ENCODE measurements around the gene MBNL2.

GRCh38 chr13:97347255-97347932, 125.3 kb downstream of the MBNL2 start:
- TF ChIP-seq CTCF (IDR thresholded peaks at IDR 0.05; ENCODE audit: insufficient read depth, low read length), result no peak
- no peak for TF ChIP-seq SPI1 (IDR thresholded peaks at IDR 0.05; ENCODE audit: borderline replicate concordance, low read depth)
- TF ChIP-seq REST (IDR thresholded peaks at IDR 0.05; ENCODE audit: insufficient replicate concordance, low read depth), result no peak

Measured in HL-60 (cell line).